HCEC 1CT (cell line): ENCODE results near the gene BCL6.

Experiments used
- DNase-seq: peaks from one replicate; pipeline ENCODE4 v3.0.0-alpha.2; 2017

Gene BCL6

GRCh38 chr3:187759601-187760000 lies 14.3 kb upstream of the BCL6 start:
- DNase-seq, result no peak

GRCh38 chr3:187758318-187758955 lies 13.2 kb upstream of the BCL6 start:
- no peak for DNase-seq

GRCh38 chr3:187753516-187753915 lies 8.2 kb upstream of the BCL6 start:
- no peak for DNase-seq

- no peak for DNase-seq
Observed at GRCh38 chr3:187750513-187751123, 5.3 kb upstream of the BCL6 start.

- peak; percentile 18 for DNase-seq
Observed at GRCh38 chr3:187750006-187750512, 4.8 kb upstream of the BCL6 start.

GRCh38 chr3:187748050-187748481 lies 2.8 kb upstream of the BCL6 start:
- DNase-seq, result peak; percentile 62

- no peak for DNase-seq
Observed at GRCh38 chr3:187747506-187747905, 2.2 kb upstream of the BCL6 start.

GRCh38 chr3:187746442-187747281 lies 1.4 kb upstream of the BCL6 start:
- peak; percentile 11 for DNase-seq

- peak; percentile 26 for DNase-seq
Observed at GRCh38 chr3:187746059-187746441, 782 bp upstream of the BCL6 start.

- DNase-seq, result peak; percentile 40
Observed at GRCh38 chr3:187744169-187745151, 808 bp downstream of the BCL6 start.

- peak; percentile 54 for DNase-seq
Observed at GRCh38 chr3:187743195-187744141, 1.8 kb downstream of the BCL6 start.

- DNase-seq, result peak; percentile 41
Observed at GRCh38 chr3:187742351-187743171, 2.7 kb downstream of the BCL6 start.

- DNase-seq, result peak; percentile 78
Observed at GRCh38 chr3:187741403-187742350, 3.6 kb downstream of the BCL6 start.

GRCh38 chr3:187740421-187741399 lies 4.6 kb downstream of the BCL6 start:
- peak; percentile 57 for DNase-seq

- peak; percentile 84 for DNase-seq
Observed at GRCh38 chr3:187739561-187740332, 5.5 kb downstream of the BCL6 start.

- no peak for DNase-seq
Observed at GRCh38 chr3:187739094-187739560, 6.1 kb downstream of the BCL6 start.
